NCI-H510A (cell line): ENCODE results near the gene KRTAP5-4.
"Not testable (repeated sequence)": the region's sequence is repeated elsewhere in the genome, so short reads cannot be mapped to it uniquely, and the experiment has no call there.

Experiments
- DNase-seq: peaks from one replicate; lab custom pipeline; 2025; lab: John Stamatoyannopoulos, UW

The KRTAP5-4 gene

DNA sequence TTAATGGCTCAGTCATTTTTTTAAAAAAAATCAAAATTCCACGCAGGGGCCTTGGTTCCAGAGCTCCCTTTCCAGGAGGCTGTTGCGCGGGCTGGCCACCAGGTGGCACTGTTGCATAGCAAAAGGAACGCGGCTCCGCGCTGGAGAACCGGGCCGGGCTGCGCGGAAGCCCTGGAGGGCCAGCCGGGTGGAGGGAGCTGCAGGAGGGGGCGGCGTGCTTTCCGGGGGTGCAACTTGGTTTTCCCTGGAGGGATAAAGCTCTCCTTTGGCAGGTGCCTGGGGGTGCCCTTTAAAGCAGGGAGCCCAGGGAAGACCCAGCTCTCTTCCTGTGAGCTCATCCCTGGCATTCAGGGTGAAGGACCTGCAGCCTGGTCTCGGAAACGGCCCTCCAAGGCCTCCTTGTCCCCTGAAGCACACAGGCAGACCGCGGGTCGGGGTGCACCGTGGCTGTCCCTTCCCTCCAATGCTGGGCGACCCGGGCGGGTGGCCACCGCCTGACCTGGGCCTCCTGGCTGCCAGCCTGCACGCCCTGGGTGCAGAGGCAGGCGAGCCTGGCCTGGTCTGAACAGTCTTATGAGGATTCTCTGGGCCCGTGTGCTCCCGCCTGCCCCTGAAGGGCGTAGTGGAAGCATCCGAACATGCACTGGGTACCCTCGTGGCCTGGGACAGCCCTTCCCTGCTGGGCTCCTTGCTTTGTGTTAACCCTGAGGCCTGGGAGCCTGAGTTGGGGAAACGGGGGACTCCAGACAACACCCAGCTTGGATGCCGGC, 31.0 kb upstream of the KRTAP5-4 start:
- DNase-seq: no peak

DNA sequence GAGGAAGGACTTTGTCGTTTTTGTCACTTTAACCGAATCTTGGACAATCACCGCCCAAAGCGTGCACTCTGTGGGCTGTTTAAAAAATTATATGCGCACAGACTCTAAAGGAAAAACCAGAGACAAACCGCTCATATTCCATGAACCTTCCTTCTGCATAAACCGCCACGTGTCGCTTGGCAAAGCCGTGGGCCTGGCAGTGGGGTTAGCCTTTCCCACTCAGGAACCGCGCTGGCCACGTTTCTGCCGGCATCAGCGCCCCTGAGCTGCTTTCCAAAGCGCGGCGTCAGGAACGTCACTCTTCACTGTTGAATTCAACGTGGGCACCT, 30.5 kb upstream of the KRTAP5-4 start:
- no peak for DNase-seq

DNA sequence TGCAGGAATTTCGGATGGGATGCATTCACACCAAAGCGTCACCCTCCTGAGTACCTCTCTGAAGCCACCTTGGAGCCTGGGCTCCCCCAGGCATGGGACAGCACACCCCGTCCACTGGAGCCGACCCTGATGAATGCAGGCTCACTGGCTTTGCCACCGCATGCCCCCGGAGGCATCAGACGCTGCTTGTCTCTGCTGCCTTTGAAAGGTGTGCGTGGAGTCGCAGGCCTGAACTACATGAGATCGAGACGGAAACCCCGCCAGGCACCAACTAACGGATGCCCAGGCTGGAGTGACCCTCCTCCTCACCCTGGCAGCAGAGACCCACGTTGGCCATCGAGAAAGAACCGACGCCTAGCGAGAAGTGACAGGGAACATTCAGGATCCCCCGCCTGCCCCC, 30.1 kb upstream of the KRTAP5-4 start:
- DNase-seq: no peak

- DNase-seq: no peak
Measured at GRCh38 chr11:1651411-1651980, 29.6 kb upstream of the KRTAP5-4 start.

- DNase-seq: no peak
Measured at GRCh38 chr11:1650918-1651262, 29.0 kb upstream of the KRTAP5-4 start.

DNA sequence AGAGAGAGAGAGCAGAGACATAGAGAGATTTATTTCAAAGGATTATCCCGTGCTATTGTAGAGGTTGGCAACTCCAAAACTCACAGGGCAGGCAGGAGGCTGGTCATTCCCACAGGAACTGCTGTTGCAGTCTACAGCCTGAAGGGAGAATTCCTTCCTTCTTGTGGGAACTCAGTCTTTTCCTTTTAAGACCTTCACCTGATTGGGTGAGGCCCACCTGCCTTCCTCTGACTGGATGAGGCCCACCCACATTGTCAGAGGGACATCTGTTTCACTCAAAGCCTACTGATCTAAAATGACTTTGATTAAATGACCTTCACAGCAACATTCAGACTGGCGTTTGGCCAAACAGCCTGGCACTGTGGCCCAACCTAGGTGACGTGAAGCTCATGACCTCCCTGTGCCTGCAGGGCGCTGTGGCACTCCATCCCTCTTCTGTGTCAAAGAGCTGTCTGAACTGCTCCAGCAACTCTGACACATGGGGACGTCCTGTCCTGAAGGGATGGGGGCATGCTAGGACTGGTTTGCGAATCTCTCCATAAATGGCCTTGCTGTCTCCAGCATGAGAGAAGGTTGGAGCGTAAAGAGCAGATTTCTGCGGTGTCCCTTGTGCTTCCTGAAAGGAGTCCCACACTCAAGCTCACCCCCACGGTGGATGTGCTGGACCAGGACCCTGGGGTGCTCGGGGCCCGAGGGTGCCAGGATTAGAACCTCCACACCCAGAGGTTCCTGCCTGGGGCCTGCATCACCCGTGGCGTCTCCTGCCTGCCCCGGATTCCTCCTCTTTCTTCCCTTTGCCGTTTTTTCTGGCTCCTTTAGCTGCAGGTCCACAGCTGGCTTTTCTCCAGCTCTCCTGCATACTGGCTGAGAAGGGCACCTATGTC, 28.3 kb upstream of the KRTAP5-4 start:
- DNase-seq: no peak

DNA sequence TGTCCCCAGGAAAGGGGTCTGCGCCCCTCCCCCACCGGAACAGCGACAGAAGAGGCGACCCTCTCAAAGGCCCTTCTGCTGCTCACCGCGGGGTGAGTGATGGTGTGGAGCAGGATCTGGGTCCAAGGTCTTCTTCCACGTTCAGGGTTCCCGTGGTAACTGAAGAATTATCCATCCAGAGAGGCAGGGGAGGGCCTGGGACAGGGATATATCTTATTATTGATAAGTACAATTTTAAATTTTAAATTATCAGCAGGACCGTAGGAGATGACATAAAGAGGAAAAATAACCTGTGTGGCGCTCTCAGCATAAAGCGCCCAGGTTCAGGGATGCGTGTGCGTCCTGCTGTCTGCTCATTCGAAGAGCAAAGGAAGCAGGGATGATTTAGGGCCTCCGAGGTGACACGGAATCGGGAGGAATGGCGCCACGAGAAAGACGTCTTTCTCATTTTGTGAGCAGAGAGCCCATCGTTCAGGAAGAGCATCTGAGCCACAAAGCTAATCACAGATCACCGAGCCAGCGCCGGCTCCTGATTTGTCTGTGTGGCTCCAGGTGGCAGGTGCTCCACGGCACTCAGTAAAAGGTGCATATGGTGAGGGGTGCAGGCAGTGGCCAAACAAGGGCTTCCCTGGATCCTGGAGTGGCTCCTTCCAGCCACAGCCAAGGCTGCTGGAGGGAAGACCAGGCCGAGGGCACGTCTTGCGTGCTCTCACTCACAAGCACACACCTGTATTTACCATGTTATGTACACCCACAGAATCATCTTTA, 26.9 kb upstream of the KRTAP5-4 start:
- no peak for DNase-seq

GRCh38 chr11:1647901-1648652, 26.1 kb upstream of the KRTAP5-4 start:
- DNase-seq: no peak

GRCh38 chr11:1646540-1646939, 24.6 kb upstream of the KRTAP5-4 start:
- DNase-seq: not testable (repeated sequence)

DNA sequence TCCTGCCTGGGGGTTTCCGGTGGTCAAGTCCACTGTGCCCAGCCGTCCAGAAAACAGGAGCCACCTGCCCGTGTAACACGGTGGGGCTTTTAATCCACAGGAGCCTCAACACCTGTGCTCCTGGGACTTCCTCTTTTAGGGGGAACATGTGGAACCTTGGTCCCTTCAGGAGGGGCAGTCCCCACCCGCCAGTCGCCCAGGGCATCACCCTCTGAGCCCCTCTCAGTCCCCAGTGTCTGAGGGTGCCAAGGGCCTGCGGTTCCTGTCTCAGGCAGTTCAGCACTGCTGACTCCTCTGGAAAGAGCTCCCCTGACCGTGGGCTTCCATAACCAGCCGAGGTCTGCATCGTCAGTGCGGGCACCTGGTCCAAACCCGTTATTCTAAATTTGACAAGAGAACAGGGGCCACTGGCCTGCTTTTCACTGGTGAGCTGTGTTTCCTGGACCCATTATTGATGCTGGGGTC, 23.5 kb upstream of the KRTAP5-4 start:
- DNase-seq: no peak

GRCh38 chr11:1644601-1645356, 22.8 kb upstream of the KRTAP5-4 start:
- DNase-seq: no peak

- DNase-seq: no peak
Measured at GRCh38 chr11:1643146-1643690, 21.3 kb upstream of the KRTAP5-4 start.

DNA sequence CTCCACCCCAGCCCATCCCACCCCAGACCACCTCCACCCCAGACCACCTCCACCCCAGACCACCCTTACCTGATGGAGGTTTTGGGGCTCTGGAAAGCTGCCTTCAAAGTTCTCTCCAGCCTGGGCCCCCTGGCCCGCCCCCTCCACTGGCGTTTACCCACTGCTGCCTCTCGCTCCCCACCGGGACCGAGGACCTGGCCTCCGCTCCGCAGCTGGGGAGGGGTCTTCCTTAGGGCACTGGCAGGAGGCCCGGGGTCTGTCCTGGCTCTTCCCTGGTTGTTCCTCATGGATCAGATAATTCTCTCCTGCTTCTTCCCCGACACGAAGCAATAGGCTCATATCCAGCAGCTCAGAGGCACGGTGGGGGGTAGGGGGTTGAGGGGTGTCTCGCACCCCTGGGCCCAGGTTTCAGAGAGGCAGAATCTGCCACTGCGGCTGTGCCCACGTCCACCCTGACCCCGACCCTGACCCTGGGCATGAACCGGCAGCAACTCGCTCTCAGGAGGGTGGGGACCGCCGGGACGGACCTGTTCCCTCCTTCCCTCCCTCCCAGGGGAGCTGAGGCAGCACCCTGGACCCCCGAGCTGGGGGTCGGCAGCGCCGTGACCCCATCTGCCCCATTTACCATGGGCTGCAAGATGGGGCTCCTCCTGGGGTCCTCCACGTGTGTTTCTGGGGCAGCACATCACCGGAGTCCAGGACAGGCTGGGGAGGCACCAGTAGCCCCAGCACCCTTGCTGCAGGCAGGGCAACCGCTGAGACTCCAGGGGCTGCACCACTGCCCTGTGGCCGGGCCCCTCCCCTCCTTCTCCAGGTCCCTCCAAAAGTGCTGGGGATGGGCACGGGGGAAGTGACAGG, 20.6 kb upstream of the KRTAP5-4 start:
- no peak for DNase-seq

DNA sequence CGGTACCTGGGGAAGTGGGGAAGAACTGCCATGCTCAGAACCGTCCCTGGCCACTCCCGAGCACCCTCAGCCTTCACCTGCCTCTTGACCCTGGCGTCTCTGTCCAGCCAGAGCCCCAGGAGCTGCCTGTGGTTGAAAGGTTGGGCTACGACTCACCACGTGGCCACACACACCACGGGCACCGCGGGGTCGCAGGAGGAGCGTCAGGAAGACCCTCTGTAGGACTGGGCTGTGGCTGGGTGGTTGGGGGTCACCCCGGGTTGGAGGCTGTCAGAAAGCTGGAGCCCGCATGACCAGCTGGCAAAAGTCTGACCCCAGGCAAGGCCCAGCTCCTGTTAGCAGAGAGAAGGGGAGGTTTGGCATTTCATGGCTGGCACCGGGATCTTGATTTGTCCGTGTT, 19.2 kb upstream of the KRTAP5-4 start:
- no peak for DNase-seq

DNA sequence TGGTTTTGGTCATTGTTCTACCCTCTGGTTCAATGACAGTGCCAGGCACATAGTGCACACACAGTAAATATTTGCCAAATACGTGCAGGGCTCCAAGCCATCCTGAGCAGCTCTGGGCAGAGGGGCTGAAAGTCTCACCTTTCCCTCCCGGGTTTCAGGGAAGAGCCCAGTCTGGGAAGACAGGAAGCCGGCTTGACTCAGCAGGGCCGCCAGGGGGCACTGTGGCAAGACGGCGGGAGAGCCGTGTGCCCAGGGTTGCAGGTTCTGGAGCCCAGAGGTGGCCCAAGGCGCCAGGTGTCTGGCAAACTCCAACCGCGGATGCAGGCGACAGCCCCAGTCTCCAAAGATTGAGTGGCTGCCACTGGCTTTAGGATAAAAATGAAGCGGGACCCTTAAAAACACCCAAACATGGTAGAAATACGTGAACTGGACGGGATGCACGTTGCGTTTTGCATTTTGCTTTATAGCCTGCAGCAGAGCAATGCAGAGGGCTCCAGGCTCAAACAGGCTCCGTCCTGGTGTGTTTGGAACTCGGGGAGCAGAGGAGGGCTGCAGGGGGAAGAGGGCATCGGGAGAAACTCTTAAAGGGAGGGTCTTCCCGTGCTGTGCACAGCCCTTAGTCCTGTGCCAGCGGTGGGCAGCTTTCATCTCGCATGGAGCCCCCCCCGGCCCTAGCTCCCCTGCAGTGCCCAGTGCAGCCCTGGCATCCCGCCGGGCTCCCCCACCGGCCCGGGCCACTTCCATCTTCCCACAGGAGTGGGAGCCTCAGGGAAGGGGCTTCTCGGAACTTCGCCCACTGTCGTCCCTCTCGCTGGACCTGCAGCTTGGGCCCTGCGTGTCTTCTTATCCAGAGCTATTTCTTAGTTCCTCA, 18.4 kb upstream of the KRTAP5-4 start:
- DNase-seq: no peak

DNA sequence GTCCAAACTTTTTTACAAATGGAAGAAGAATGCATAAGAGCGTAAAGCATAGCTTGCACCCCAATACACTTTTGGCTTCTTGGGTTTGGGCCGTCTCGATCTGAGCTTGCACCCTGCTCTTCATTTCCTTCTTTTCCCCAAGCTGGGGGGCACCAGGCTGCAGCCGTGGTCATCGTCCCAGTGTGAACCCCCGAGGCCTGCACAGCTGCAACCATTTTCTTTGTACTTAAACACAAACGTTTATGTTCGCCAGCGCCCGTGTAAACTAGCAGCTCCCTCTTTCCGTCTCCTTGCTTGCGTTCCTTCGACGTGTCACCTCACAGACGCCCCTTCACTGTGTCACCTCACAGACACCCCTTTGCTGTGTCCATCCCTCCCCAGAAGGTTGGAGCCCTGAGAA, 17.7 kb upstream of the KRTAP5-4 start:
- DNase-seq: no peak

- no peak for DNase-seq
Measured at GRCh38 chr11:1639102-1639620, 17.2 kb upstream of the KRTAP5-4 start.

GRCh38 chr11:1638344-1638743, 16.4 kb upstream of the KRTAP5-4 start:
- no peak for DNase-seq
